Caki2 (cell line): ENCODE results near the gene CIAO2A. TPM values are rescaled to one million over a fixed set of nuclear protein-coding genes. Genes with fewer than 3 reads are reported as not detected.
"Not testable (repeated sequence)": the region's sequence is repeated elsewhere in the genome, so short reads cannot be mapped to it uniquely, and the experiment has no call there.

Source experiments
- DNase-seq: peaks from one replicate; pipeline ENCODE4 v3.0.0-alpha.2; 2015; ENCODE audit warnings: low read depth
- in situ Hi-C: cut with HindIII; loops from 2 replicates; pipeline ENCODE4 v1.10.0; 2016; ENCODE audit warnings: low sequenced_read_pairs, low pct_unique_long_range_greater_than_20kb, mixed read lengths
- total RNA-seq: library from RNA; depleted of rRNA; stranded (reverse); fragments of >200 nt; shearing (Covaris generic); gene quantifications from 2 replicates; pipeline ENCODE4 v1.2.3, GENCODE V29; 2014; ENCODE audit warnings: low replicate concordance; rRNA removed

Gene CIAO2A
- total RNA-seq: 139 and 184 TPM in 2 replicates

GRCh38 chr15:64093627-64094417 lies at the start of gene CIAO2A:
TSS of gene CIAO2A (minus strand) at chr15:64093838. CDS start at chr15:64093768, 70 bp downstream.
- peak; percentile 99 for DNase-seq
- in situ Hi-C loops: no loop called here

GRCh38 chr15:64143276-64143675 lies 49.6 kb upstream of the CIAO2A start:
- in situ Hi-C loops: no loop called here

GRCh38 chr15:64141798-64142512 lies 48.3 kb upstream of the CIAO2A start:
- DNase-seq: no peak
- in situ Hi-C loops: no loop called here

More at GRCh38 chr15:64143276-64143675, 49.6 kb upstream of the CIAO2A start:
- DNase-seq: no peak

GRCh38 chr15:64138331-64138941 lies 44.8 kb upstream of the CIAO2A start:
- in situ Hi-C loops: no loop called here

GRCh38 chr15:64137226-64137833 lies 43.7 kb upstream of the CIAO2A start:
- in situ Hi-C loops: no loop called here
- DNase-seq: no peak

More at GRCh38 chr15:64138331-64138941, 44.8 kb upstream of the CIAO2A start:
- DNase-seq: no peak

- no peak for DNase-seq
- in situ Hi-C loops: no loop called here
Observed at GRCh38 chr15:64136347-64136746, 42.7 kb upstream of the CIAO2A start.

- no peak for DNase-seq
- in situ Hi-C loops: no loop called here
Observed at GRCh38 chr15:64134345-64134829, 40.7 kb upstream of the CIAO2A start.

- in situ Hi-C loops: no loop called here
- no peak for DNase-seq
Observed at GRCh38 chr15:64133623-64134344, 40.1 kb upstream of the CIAO2A start.

GRCh38 chr15:64132217-64132616 lies 38.6 kb upstream of the CIAO2A start:
- in situ Hi-C loops: no loop called here
- DNase-seq: no peak

- in situ Hi-C loops: no loop called here
- no peak for DNase-seq
Observed at GRCh38 chr15:64131547-64131946, 37.9 kb upstream of the CIAO2A start.

GRCh38 chr15:64130159-64130558 lies 36.5 kb upstream of the CIAO2A start:
- in situ Hi-C loops: no loop called here
- no peak for DNase-seq

- DNase-seq: no peak
- in situ Hi-C loops: no loop called here
Observed at GRCh38 chr15:64127521-64128270, 34.1 kb upstream of the CIAO2A start.

GRCh38 chr15:64125978-64126377 lies 32.3 kb upstream of the CIAO2A start:
- no peak for DNase-seq
- in situ Hi-C loops: no loop called here

- in situ Hi-C loops: no loop called here
- no peak for DNase-seq
Observed at GRCh38 chr15:64122936-64123351, 29.3 kb upstream of the CIAO2A start.

GRCh38 chr15:64122444-64122843 lies 28.8 kb upstream of the CIAO2A start:
- in situ Hi-C loops: no loop called here
- DNase-seq: no peak

- no peak for DNase-seq
- in situ Hi-C loops: no loop called here
Observed at GRCh38 chr15:64121614-64122013, 28.0 kb upstream of the CIAO2A start.

- DNase-seq, in situ Hi-C loops: not testable (repeated sequence)
Observed at GRCh38 chr15:64120322-64120721, 26.7 kb upstream of the CIAO2A start.
